NCI-H524 (cell line): ENCODE measurements around the gene NUB1.
"Not testable (repeated sequence)": the region's sequence is repeated elsewhere in the genome, so short reads cannot be mapped to it uniquely, and the experiment has no call there.

Source experiments
- DNase-seq, 2 experiments: peaks; one replicate each; lab custom pipeline; 2025; lab: John Stamatoyannopoulos, UW

Gene NUB1, protein sequence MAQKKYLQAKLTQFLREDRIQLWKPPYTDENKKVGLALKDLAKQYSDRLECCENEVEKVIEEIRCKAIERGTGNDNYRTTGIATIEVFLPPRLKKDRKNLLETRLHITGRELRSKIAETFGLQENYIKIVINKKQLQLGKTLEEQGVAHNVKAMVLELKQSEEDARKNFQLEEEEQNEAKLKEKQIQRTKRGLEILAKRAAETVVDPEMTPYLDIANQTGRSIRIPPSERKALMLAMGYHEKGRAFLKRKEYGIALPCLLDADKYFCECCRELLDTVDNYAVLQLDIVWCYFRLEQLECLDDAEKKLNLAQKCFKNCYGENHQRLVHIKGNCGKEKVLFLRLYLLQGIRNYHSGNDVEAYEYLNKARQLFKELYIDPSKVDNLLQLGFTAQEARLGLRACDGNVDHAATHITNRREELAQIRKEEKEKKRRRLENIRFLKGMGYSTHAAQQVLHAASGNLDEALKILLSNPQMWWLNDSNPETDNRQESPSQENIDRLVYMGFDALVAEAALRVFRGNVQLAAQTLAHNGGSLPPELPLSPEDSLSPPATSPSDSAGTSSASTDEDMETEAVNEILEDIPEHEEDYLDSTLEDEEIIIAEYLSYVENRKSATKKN

DNA sequence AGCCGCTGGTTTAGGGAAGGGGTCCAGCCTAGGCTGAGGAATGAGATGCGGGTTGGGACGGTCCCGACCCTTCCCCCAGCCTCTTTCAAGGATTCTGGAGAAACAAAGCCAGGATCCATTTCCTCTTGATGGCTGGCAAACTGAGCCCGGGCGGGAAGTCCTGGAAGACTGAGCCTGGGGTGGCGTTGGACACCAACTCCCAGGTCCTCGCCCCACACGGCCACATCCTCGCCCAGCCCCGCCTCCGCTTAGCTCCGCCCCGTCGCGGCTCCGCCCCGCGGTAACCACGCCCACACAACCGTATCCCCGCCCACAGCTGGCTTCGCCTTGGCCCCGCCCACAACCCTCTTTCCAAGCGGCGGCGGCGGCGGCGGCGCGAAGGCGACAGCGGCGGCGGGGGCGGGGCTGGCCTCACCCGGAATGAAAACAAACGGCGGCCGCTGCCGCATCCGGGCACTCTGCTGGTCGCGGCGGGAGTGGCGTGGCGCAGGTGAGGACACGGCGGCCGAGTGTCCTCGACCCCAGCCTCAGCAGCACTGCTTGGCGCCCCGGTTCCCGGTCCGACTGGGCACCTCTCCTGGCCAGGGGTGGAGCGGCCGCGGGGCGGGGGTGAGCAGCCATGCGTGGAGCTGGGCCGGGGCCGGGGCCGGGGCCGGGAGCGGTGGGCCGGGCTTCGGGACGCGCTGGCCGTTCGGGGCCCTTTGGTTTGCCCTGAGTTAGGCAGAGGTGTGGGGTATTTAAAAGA lies at the start of gene NUB1:
NUB1 (plus strand) TSS at position 456 of the 745 bp plus-strand sequence. CDS start 3,538 bp downstream, outside the sequence.
- peak; percentile 56 to 75 for DNase-seq

GRCh38 chr7:151292850-151293249 lies 48.8 kb upstream of the NUB1 start:
- no peak for DNase-seq

GRCh38 chr7:151296202-151296992 lies 45.2 kb upstream of the NUB1 start:
- DNase-seq, result no peak

DNA sequence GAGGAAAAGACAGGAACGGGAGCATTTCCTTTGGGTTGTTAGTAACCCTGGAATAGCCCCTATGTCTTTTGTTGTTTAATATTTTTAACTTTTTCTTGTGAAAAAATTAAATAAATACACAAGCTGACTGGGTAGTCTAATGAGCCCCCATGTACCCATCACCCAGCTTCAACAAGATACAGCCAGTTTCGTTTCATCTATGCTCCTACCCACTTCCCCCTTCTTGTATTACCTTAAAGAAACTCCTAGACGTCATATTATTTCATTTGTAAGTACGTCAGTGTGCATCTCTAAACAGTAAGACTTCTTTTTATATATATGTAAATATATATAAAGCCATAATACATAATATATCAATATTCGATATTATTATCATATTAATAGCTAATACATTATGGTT lies 42.8 kb upstream of the NUB1 start:
- no peak for DNase-seq

DNA sequence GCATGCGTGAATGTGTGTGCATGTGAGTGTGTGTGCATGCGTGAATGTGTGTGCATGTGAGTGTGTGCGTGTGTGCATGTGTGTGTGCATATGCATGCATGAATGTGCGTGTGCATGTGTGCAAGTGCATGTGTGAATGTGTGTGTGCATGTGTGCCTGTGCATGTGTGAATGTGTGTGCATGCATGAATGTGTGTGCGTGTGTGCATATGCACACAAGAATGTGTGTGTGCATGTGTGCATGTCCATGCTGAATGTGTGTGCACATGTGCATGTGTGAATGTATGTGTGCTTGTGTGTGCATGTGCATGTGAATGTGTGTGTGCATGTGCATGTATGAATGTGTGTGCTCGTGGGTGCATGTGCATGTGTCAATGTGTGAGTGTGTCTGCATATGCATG lies 42.1 kb upstream of the NUB1 start:
- DNase-seq, result no peak

DNA sequence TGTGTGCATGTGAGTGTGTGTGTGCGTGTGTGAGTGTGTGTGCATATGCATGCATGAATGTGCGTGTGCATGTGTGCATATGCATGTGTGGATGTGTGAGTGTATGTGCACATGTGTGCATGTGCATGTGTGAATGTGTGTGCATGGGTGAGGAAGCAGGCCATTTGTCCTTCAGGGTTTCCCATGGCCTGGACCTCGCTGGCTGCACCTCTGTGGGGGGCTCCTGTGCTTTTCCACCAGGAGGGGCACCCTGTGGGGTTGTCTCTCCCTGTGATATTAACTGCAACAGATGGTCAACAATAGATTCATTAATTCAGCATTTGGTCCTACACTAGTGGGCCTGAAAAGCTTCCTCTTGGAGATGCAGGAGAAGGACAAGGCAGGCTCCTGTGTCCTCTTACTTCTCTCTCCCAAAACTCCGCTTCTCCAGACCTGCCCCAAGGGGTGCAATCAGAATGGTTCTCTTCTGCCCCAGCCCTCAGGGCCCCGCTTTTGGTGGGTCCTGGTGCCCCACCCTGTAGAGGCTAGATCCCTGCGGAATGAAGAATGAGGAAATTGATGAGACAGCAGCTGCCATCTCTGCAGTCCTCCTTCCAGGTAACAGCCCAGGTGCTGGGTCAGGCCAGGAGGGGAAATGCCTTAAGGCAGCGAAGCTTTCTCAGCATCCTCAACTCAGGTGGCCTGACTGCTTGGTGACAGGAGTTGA lies 41.5 kb upstream of the NUB1 start:
- no peak for DNase-seq

- no peak for DNase-seq
Measured at GRCh38 chr7:151301471-151302462, 39.8 kb upstream of the NUB1 start.

DNA sequence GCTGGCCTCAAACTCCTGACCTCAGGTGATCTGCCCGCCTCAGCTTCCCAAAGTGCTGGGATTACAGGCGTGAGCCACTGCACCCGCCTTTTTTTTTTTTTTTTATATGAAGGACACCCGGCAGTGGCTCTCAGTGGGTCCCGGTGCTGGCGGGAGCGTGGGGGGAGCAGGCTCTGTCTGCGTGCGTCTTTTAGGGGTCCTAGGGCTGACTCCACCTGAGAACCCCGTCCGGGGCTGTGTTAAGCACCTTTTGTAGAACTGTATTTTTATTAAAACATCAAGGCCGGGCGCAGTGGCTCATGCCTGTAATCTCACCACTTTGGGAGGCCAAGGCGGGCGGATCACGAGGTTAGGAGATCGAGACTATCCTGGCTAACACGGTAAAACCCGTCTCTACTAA lies 37.4 kb upstream of the NUB1 start:
- not testable (repeated sequence) for DNase-seq

GRCh38 chr7:151304856-151305255 lies 36.8 kb upstream of the NUB1 start:
- peak in 1 of 2 experiments; percentile 10 for DNase-seq

GRCh38 chr7:151306374-151306773 lies 35.2 kb upstream of the NUB1 start:
- no peak for DNase-seq

DNA sequence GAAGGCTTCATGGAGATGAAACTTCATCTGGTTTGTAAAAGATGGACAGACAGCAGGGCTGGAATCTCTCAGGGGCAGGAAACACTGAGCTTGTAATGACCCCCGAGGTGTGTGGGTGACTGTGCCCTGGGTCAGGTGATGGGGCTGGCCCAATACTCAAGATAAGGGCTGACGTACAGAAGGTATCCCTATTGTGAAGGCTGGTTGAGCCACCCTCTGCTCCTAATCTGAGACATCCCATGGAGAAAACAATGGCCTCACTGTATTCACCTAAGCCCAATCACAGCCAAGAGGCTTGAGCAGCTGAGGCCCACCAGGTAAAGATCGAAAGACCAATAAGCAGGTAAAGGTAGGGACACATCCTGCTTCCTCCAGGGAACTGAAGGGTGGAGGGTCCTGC lies 34.8 kb upstream of the NUB1 start:
- DNase-seq, result no peak

GRCh38 chr7:151307536-151307935 lies 34.1 kb upstream of the NUB1 start:
- DNase-seq, result no peak

DNA sequence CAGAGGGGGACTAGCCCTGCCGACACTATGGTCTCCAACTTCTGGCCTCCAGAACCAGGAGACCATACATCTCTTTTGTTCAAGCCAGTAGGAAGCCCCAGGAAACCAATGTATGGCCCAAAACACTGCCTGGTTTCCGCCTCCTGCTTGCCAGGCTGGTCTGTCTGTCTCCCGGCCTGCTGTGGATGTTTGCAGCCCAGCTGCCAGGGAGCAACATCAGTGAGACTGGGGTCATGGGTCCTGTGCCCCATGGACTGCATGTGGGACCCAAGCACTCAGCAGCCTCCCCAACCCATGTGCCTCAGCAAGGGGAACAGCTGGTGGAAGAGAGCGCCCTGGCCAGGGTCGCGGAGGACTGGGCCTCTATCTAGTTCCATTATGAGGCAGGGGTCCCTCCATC lies 33.4 kb upstream of the NUB1 start:
- DNase-seq, result no peak

GRCh38 chr7:151308791-151309190 lies 32.8 kb upstream of the NUB1 start:
- no peak for DNase-seq

- no peak for DNase-seq
Measured at GRCh38 chr7:151309311-151309710, 32.3 kb upstream of the NUB1 start.

- DNase-seq, result peak in 1 of 2 experiments; percentile 42
Measured at GRCh38 chr7:151310578-151310977, 31.0 kb upstream of the NUB1 start.

GRCh38 chr7:151311294-151311864 lies 30.2 kb upstream of the NUB1 start:
- peak; percentile 37 to 44 for DNase-seq

DNA sequence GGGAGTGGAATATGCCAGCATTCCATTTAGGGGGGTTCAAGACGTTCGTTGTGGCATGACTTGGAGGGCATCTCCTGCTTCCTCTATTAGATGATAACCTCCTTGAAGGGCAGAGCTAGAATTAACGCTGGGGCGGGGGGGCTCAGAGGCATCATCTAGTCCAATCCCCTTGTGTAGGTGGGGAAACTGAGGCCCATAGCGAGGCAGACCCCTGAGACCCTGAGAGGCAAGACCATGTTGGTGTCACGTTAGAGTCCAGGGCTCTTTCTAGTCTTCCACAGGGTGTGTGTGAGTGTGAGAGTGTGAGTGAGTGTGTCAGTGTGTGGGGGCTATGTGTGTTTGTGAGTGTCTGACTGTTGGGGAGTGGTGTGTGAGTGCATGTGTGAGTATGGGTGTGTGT lies 29.3 kb upstream of the NUB1 start:
- DNase-seq, result no peak
